HepG2 (cell line): Measurements from ENCODE around the gene ELAVL3. TPM values are rescaled to one million over a fixed set of nuclear protein-coding genes. Genes with fewer than 3 reads are reported as not detected.
"Not testable (repeated sequence)": the region's sequence is repeated elsewhere in the genome, so short reads cannot be mapped to it uniquely, and the experiment has no call there.

Experiments
- ATAC-seq: fragments of 200-7000 bp; cut with Tn5 transposase; 3 replicates; pipeline ENCODE4 v1.9.1; 2020; ENCODE audit warnings: mild to moderate bottlenecking, moderate library complexity
- BruUV-seq: library from RNA; stranded (reverse); fragments of 400-500 nt; replicated peaks from 2 replicates; lab custom pipeline; 2021; lab: Mats Ljungman, UMichigan
- CTCF ChIA-PET: fragments of 300-600 bp; formaldehyde crosslinking; extraction: SDS; loops from one replicate; lab custom pipeline; 2021; ENCODE audit warnings: low total read pairs, inconsistent platforms, low intra/inter-chr PET ratio; lab: Yijun Ruan, JAX
- POLR2A ChIA-PET: fragments of 350-600 bp; sonication (Branson Sonifier 250); formaldehyde crosslinking; loops from one replicate; lab custom pipeline; 2020; ENCODE audit warnings: antibody characterized with exemption, inconsistent platforms; lab: Yijun Ruan, JAX
- DNase-seq: peaks from one replicate; pipeline ENCODE4 v3.0.0-alpha.2; 2015; ENCODE audit warnings: low spot score
- FAIRE-seq: peaks from 3 replicates; lab custom pipeline; 2011; peaks lifted over from hg19 to GRCh38; lab: Jason Lieb, UNC
- H2AFZ ChIP-seq: one replicate; pipeline ENCODE4 v1.6.1; 2011; ENCODE audit warnings: low read length, inconsistent platforms
- H3K27ac ChIP-seq: fragments of 300-600 bp; 3 replicates; pipeline ENCODE4 v1.8.0; 2011; ENCODE audit warnings: mixed run types, mild to moderate bottlenecking, mixed read lengths, low read length, inconsistent platforms; ENCODE audit not compliant: insufficient read depth; ENCODE audit errors: extremely low read length
- H3K27me3 ChIP-seq, 2 experiments: fragments of 200-600 bp in 1 of 2; 2 replicates in 1 of 2; 3 replicates in 1 of 2; pipeline versions ENCODE4 v1.6.0 to v1.8.0; 2011; ENCODE audit warnings: low read length in 2 of 2, mild to moderate bottlenecking in 2 of 2, moderate library complexity in 2 of 2, inconsistent platforms in 1 of 2; ENCODE audit not compliant: insufficient read depth in 2 of 2, control insufficient read depth in 1 of 2
- H3K36me3 ChIP-seq, 2 experiments: fragments of 200-600 bp in 1 of 2; replicated peaks in 1 of 2; 2 replicates in 1 of 2; 3 replicates in 1 of 2; pipeline versions ENCODE4 v1.5.1 to v1.8.0; 2011; ENCODE audit warnings: low read length in 2 of 2, inconsistent platforms in 1 of 2; ENCODE audit not compliant: insufficient read depth in 2 of 2, control insufficient read depth in 1 of 2
- H3K4me1 ChIP-seq: 2 replicates; pipeline ENCODE4 v1.5.1; 2012; ENCODE audit warnings: low read length, inconsistent platforms; ENCODE audit not compliant: insufficient read depth
- H3K4me2 ChIP-seq: 2 replicates; pipeline ENCODE4 v1.6.0; 2011; ENCODE audit warnings: low read depth, low read length, inconsistent platforms
- H3K4me3 ChIP-seq, 3 experiments: fragments of 200-600 bp in 1 of 3; sonication (generic), shearing (Covaris generic) in 1 of 3; replicated peaks in 1 of 3; 2 replicates each; pipeline ENCODE4 v1.5.1; 2011 to 2016; ENCODE audit warnings: low read length in 3 of 3, inconsistent platforms in 2 of 3, low read depth in 2 of 3, mild to moderate bottlenecking in 2 of 3, control low read depth in 1 of 3, mixed read lengths in 1 of 3; ENCODE audit not compliant: insufficient read depth in 1 of 3
- H3K79me2 ChIP-seq: one replicate; pipeline ENCODE4 v1.6.1; 2011; ENCODE audit warnings: low read length, inconsistent platforms; ENCODE audit not compliant: insufficient read depth
- H3K9ac ChIP-seq: 2 replicates; pipeline ENCODE4 v1.6.0; 2011; ENCODE audit warnings: mild to moderate bottlenecking, low read depth, low read length, inconsistent platforms; ENCODE audit not compliant: insufficient read depth
- H3K9me3 ChIP-seq: 2 replicates; pipeline ENCODE4 v1.5.1; 2012; ENCODE audit warnings: mild to moderate bottlenecking, low read length
- H4K20me1 ChIP-seq: 2 replicates; pipeline ENCODE4 v1.6.0; 2011; ENCODE audit warnings: inconsistent platforms, mild to moderate bottlenecking, low read length, moderate library complexity; ENCODE audit not compliant: insufficient read depth
- ARNT ChIP-seq: fragments of 450-650 bp; IDR thresholded peaks from 2 replicates; pipeline ENCODE4 v1.6.1; 2017
- CHD2 ChIP-seq: IDR thresholded peaks from 2 replicates; pipeline ENCODE4 v1.6.1; 2011; ENCODE audit warnings: low read depth, low read length, improper control_type of control experiment
- KAT2B ChIP-seq: fragments of 150-350 bp; IDR thresholded peaks from 2 replicates; pipeline ENCODE4 v1.6.1; 2014; ENCODE audit warnings: low read depth, low read length, borderline replicate concordance
- KDM3A ChIP-seq: IDR thresholded peaks from 2 replicates; pipeline ENCODE4 v1.6.1; 2018; ENCODE audit warnings: low read depth, missing compliant biosample characterization
- ZKSCAN5 ChIP-seq: sonication (generic); formaldehyde crosslinking; IDR thresholded peaks from 2 replicates; pipeline ENCODE4 v1.5.1; 2020; ENCODE audit warnings: mild to moderate bottlenecking, missing genetic modification reagents
- ZMYM3 ChIP-seq: sonication (generic); formaldehyde crosslinking; IDR thresholded peaks from 2 replicates; pipeline ENCODE4 v1.5.1; 2020; ENCODE audit warnings: mild to moderate bottlenecking, missing genetic modification reagents
- ZNF629 ChIP-seq: sonication (generic); formaldehyde crosslinking; conservative IDR thresholded peaks from 2 replicates; pipeline ENCODE4 v1.5.0; 2020; ENCODE audit warnings: missing genetic modification reagents
- whole genome bisulfite sequencing: methylation state at CpG from one replicate; pipeline ENCODE4 v1.1.6; 2017; ENCODE audit warnings: low lambda C conversion rate; 5-methylcytosine and 5-hydroxymethylcytosine counted together
- in situ Hi-C: cut with HindIII; loops from 2 replicates; pipeline ENCODE4 v1.10.0; 2017; ENCODE audit warnings: low pct_unique_long_range_greater_than_20kb; ENCODE audit not compliant: extremely low pct_ligation_motif_present
- intact Hi-C: fragments of 100-400 bp; cut with micrococcal nuclease; formaldehyde crosslinking; loops from one replicate; pipeline ENCODE4 v1.10.0; 2022; ENCODE audit not compliant: unreplicated experiment
- polyA plus RNA-seq, 8 experiments: library from polyadenylated mRNA; depleted of rRNA in 3 of 8; stranded (reverse) in 7 of 8; unstranded in 1 of 8; fragments of >200 nt; fragmentation: Illumina TruSeq in 4 of 8; extraction: Trizol in 4 of 8; gene quantifications; 2 replicates each; pipeline versions ENCODE4 v1.2.1 to v1.2.3, GENCODE V29; 2011 to 2016; ENCODE audit warnings: low read depth in 4 of 8, missing spikeins in 1 of 8, mixed read lengths in 1 of 8; ENCODE audit not compliant: insufficient read depth in 1 of 8
- total RNA-seq, 5 experiments: library from RNA; depleted of rRNA; stranded (reverse); fragments of >200 nt; fragmentation: Illumina TruSeq; extraction: Trizol; gene quantifications; 2 replicates each; pipeline ENCODE4 v1.2.3, GENCODE V29; 2016; ENCODE audit warnings: low read depth in 1 of 5
- TF ChIP-seq, protein P1 (sequence below): sonication (generic); formaldehyde crosslinking; IDR thresholded peaks from 2 replicates; pipeline ENCODE4 v1.4.0; 2020; ENCODE audit warnings: mild to moderate bottlenecking, missing genetic modification reagents
- TF ChIP-seq, protein P2 (sequence below): sonication (generic); formaldehyde crosslinking; IDR thresholded peaks from 2 replicates; pipeline ENCODE4 v1.8.0; 2022; ENCODE audit warnings: mild to moderate bottlenecking, missing genetic modification reagents, moderate library complexity

ELAVL3 gene
- total and polyA plus RNA-seq, 2 of the 13 experiments (the other 11 are each of a cell fraction or from before 2014, with no cell fraction given): 0.03 TPM; not detected in 1

DNA sequence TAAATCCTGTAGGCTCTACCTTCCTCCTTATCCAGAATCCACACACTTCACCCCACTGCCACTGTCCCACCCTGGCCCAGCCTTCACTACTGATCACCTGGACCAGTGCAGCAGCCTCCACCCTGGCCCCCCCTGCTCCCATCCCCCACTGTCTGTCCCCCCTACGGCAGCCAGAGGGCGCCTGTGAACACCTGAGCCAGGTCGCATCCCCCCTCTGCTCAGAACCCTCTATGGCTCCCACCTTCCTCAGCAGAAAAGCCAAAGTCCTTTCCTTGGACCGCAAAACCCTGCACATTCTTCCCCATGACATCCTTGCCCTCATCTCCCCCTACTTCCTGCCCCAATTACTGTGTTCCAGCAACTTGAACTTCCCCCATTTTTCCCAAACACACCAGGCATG is 20.6 kb downstream of the ELAVL3 start (continued):
- TF ChIP-seq ZMYM3: peak; percentile 88
- TF ChIP-seq CHD2: peak; percentile 21; the same call in 1 of the 2 replicates
- TF ChIP-seq ARNT: no peak

DNA sequence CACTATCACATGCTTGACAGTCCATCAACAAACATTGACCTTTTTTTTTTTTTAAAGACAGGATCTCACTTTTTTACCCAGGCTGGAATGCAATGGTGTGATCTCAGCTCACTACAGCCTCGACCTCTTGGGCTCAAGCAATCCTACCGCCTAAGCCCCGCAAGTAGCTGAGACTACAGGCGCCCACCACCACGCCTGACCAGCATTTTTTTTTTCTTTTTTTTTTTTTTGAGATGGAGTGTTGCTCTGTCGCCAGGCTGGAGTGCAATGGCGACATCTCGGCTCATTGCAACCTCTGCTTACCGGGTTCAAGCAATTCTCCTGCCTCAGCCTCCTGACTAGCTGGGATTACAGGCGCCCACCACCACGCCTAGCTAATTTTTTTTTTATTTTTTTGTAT is 21.9 kb downstream of the ELAVL3 start:
- H3K4me2 ChIP-seq, H3K4me1 ChIP-seq, H3K36me3 ChIP-seq, ATAC-seq, POLR2A ChIA-PET, BruUV-seq, H3K4me3 ChIP-seq, H3K27ac ChIP-seq, H3K9ac ChIP-seq, H3K79me2 ChIP-seq, intact Hi-C loops, FAIRE-seq, H3K9me3 ChIP-seq, CTCF ChIA-PET, H2AFZ ChIP-seq, DNase-seq, H4K20me1 ChIP-seq: not testable (repeated sequence)
- in situ Hi-C loops: loop anchor here (10.0 kb wide), 1 partner anchor 174 kb away; no protein-coding TSS in a partner anchor
- WGBS: 28% methylated on average over 11 of the region's 11 CpGs
- peaks cover 1 to 12% of the 10 kb centered on the region in 2 experiments; a peak in 2 of 5 replicates for H3K27me3 ChIP-seq

DNA sequence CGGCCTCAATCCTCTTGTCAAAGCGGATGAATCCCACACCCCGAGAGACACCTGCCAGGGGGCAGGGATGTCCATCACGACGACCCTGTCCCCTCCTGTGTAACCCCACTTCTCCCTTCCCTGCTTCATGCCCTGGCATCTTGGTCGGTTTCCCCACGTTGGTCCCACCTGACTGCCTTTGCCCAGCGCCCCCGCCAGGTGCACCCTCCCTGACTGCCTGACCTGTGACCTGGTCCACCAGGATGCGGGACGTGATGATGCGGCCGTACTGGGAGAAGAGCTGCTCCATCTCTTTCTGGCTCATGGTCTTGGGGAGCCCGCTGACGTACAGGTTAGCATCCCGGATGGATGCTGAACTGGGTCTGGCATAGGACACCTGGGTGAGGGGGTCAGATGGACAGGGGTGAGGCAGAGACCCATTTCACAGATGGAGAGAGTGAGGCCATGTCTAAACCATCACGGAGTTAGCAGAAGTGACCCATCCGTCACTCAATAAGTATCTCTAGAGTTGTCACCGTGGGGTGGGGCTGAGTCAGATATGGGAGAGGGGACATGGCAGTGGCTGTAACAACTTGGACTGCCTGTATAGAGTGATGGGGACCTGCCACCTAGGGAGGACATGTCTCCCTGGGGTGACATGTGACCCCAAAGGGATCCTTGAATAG is 22.5 kb downstream of the ELAVL3 start:
- in situ Hi-C loops (loop anchor here (10.0 kb wide), 1 partner anchor 174 kb away; no protein-coding TSS in a partner anchor), intact Hi-C loops (no loop called here)
- no TSS peak for BruUV-seq
- 47% methylated on average over 19 of the region's 19 CpGs for WGBS
- Histone ChIP-seq H3K27me3 (peaks cover 1 to 12% of the 10 kb centered on the region in 2 experiments; a peak in 2 of 5 replicates), H3K4me1 (peaks cover 10% of the 10 kb centered on the region), H3K9me3 (no peaks in the 10 kb centered on the region), H3K36me3 (no peaks in the 10 kb centered on the region), H3K4me3 (no peak overlapping the region), H3K9ac (no peak overlapping the region), H4K20me1 (no peaks in the 10 kb centered on the region), H3K27ac (no peak overlapping the region), H2AFZ (no peak overlapping the region), H3K79me2 (no peaks in the 10 kb centered on the region), H3K4me2 (no peak overlapping the region)
- FAIRE-seq: no peak
- TF ChIP-seq, protein P1, sequence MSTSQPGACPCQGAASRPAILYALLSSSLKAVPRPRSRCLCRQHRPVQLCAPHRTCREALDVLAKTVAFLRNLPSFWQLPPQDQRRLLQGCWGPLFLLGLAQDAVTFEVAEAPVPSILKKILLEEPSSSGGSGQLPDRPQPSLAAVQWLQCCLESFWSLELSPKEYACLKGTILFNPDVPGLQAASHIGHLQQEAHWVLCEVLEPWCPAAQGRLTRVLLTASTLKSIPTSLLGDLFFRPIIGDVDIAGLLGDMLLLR (CRISPR knock-in tag): no peak
- TF ChIP-seq KDM3A (no peak), ZKSCAN5 (CRISPR knock-in tag) (no peak), ZNF629 (CRISPR knock-in tag) (peak; percentile 56), KAT2B (no peak)
- TF ChIP-seq, protein P2, sequence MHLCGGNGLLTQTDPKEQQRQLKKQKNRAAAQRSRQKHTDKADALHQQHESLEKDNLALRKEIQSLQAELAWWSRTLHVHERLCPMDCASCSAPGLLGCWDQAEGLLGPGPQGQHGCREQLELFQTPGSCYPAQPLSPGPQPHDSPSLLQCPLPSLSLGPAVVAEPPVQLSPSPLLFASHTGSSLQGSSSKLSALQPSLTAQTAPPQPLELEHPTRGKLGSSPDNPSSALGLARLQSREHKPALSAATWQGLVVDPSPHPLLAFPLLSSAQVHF (CRISPR knock-in tag): no peak
- ATAC-seq: no peak
- DNase-seq: no peak
- ChIA-PET POLR2A (no interaction called here), CTCF (no interaction called here)
